GM10266 (cell line): ENCODE results near the gene ANKRD44.

ENCODE experiments used
- DNase-seq: peaks from one replicate; pipeline ENCODE4 v3.0.0; 2012; ENCODE audit errors: extremely low spot score
- CTCF ChIP-seq: IDR thresholded peaks from 2 replicates; pipeline ENCODE4 v1.5.1; 2012; ENCODE audit warnings: mild to moderate bottlenecking, low read depth; ENCODE audit not compliant: control insufficient read depth, insufficient read depth; ENCODE audit errors: missing control alignments

Gene ANKRD44

DNA sequence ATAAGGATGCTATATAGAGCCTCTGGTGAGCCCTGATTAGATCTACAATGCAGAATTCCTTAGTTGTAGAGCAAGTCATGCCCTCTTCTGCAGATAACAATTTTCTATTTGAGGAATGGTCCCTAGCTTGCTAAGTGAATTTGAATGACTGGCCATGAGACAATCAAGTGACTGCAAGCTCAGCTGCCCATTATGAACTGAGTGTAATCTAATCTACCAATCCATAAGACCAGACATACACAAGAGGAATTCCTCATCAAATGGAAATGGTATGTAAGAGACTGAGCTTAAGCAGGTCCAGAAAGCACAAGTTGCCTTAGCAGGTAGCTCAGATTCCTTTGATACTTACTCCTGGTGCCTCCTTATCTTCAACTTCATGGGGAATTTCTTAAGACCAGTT lies 4.8 kb upstream of the ANKRD44 start:
- TF ChIP-seq CTCF: no peak
- DNase-seq: no peak

GRCh38 chr2:197312186-197312585 lies 1.6 kb upstream of the ANKRD44 start:
- no peak for TF ChIP-seq CTCF
- no peak for DNase-seq

- DNase-seq: no peak
- TF ChIP-seq CTCF: no peak
These were observed 947 bp upstream of the ANKRD44 start for GRCh38 chr2:197311421-197312033.

- DNase-seq: no peak
- no peak for TF ChIP-seq CTCF
These were observed 424 bp upstream of the ANKRD44 start for GRCh38 chr2:197310987-197311420.

- TF ChIP-seq CTCF: no peak
- peak; percentile 60 for DNase-seq
These were observed 819 bp downstream of the ANKRD44 start for GRCh38 chr2:197309691-197310231.

- TF ChIP-seq CTCF: no peak
- DNase-seq: peak; percentile 54
These were observed 1.4 kb downstream of the ANKRD44 start for GRCh38 chr2:197308996-197309690.

- no peak for DNase-seq
- no peak for TF ChIP-seq CTCF
These were observed 2.0 kb downstream of the ANKRD44 start for GRCh38 chr2:197308585-197308984.
